SW 1271 (cell line): Measurements from ENCODE around the gene KIAA1755.

Experiments
- DNase-seq, 2 experiments: peaks; one replicate each; lab custom pipeline; 2025; lab: John Stamatoyannopoulos, UW

KIAA1755 gene

DNA sequence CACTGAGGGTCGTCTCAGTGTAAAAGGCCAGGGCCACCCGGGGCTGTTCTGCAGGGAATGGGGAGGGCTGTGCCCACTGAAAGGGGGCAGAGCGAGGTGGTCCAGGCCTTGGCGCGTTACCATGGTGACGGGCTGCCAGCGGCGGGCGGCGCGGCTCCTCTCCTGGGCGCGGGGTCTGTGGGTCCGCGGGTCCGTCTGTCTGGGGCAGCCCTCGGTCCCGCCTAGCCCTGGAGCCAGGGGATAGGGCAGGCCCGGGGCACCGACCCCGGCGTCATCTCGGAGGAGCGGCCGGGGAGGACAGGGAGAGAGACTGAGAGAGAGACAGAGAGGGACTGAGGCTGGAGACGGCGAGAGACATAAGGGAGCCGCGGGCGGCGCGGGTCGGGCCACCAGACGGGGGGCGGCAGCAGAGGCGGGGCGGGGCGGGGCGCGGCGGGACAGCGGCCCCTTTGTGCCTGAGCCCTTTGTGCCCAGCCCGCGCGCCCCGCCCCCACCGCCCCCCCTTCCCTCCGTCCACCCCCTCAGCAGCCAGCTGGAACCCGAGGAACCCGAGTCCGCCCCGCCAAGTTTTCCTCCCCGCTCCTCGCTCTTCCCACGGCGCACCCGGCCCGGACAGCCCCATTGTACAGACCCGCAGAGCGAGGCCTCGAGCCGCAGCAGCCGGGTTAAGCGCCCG, at the start of gene KIAA1755:
Gene KIAA1755, minus strand, starts transcription at position 358 of the 676 bp plus-strand sequence. Its CDS starts 235 bp downstream, at position 123.
- DNase-seq = no peak

GRCh38 chr20:38308447-38308846, 47.9 kb upstream of the KIAA1755 start:
- DNase-seq = no peak

DNA sequence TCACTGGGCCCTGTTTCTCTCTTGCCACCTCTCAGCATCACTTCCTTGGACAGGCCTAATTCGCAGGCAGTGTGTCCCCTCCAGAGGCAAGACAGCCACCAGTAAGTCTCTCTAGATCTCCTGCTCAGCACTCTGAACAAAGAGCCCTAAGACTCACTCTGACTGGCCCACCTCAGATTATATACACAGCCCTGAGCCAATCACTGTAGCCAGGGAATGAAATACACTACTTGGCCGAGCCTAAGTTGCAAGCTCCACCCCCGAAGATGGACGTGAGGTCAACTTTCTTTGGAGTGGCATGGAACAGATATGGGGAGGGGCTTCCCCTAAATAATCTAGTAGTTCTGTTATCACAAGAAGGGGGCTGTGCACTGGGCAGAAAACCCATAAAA, 47.5 kb upstream of the KIAA1755 start:
- no peak for DNase-seq

DNA sequence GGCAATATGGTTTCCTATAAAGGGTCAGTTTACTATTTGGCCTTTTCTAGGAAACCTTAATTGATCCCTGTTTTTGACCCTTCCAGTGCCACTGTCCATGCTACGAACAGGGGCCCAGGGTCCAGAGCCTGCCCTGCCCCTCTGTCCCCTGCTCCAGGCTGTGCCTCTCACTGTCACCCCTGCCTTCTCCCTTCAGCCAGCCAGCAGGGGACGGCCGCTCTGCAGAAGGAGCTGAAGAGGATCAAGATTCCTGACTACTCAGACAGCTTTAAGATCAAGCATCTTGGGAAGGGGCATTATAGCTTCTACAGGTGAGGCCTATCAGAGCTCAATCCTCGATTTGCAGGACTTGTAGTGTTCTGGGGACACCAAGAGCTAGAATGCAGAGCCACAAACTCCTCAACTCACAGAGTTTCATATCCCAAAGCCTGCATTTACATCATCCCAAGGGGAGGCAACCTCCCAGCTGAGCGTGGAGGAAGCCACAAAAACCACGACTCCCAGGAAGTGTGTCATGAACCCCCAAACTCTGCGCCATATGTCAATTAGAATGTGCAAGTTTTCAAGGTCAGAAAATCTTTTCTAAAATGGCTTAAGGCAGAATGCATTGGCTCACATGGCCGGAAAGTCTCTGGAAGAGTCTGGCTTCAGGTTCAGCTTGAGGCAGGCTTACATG, 47.0 kb upstream of the KIAA1755 start:
- no peak for DNase-seq

GRCh38 chr20:38306379-38306778, 45.8 kb upstream of the KIAA1755 start:
- DNase-seq = no peak

DNA sequence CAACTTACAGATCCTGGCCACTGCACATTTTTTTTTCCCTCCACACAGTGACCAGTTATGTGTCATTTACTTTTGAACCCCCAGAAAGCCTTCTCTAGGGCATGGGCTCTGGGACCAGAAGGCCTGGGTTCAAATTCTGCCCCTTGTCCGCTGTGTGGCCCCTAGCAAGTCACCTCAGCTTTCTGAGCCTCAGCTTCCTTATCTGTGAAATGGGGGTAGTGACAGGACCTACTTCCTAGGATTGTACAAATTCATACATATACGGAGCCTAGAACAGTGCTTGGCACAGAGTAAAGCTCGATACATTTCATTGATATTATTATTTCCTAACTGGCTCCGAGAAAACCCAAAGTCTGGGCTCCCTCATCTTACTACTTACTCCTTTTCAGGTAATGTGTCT, 45.0 kb upstream of the KIAA1755 start:
- no peak for DNase-seq

DNA sequence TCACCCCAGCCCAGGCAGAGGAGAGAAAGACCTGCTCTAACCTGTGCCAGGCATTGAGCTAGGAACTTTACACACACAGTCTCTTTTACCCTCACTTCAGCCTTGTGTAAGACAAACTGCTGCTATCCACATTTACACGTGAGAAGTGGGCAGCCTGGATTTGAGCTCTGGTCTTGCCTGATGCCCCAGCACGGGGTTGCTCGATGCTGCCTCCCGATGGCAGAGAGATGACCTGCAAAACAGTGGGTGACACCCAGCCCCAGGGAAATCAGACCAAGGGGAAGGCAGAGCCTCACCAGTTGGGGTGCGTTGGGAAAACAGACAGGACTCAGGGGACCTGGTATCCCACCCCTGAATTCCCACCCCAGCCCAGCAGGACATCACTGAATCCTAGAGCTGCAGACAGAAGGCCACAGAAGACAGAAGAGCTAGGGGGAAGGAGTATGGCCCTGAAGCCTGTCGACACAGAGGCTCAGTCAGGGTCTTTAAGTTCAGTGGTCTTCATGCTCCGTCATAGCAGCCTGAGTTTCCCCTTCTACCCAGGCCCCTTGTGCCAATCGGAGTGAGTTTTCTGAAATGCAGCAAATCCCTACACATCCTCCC, 44.4 kb upstream of the KIAA1755 start:
- peak in 1 of 2 experiments; percentile 35 for DNase-seq

DNA sequence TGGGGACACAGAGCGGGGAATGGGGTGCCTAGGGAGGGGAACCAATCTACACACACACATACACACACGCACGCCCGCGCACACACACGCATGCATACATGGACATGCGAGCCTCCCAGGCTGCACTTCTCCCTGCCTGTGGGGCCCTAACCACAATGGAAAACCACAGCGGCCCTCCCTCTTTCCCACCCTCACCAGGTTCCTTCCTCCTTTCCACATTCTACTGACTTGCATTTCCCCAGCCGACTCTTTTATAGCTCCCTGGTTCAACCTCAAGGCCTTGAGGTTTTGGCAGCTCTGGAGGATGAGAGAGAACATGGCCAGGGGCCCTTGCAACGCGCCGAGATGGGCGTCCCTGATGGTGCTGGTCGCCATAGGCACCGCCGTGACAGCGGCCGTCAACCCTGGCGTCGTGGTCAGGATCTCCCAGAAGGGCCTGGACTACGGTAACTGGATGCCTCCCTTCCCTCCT, 43.4 kb upstream of the KIAA1755 start, which contains the start of gene BPI:
Gene BPI, plus strand, starts transcription at position 249 of the 472 bp plus-strand sequence. Its CDS starts 68 bp downstream, at position 317.
- no peak for DNase-seq

DNA sequence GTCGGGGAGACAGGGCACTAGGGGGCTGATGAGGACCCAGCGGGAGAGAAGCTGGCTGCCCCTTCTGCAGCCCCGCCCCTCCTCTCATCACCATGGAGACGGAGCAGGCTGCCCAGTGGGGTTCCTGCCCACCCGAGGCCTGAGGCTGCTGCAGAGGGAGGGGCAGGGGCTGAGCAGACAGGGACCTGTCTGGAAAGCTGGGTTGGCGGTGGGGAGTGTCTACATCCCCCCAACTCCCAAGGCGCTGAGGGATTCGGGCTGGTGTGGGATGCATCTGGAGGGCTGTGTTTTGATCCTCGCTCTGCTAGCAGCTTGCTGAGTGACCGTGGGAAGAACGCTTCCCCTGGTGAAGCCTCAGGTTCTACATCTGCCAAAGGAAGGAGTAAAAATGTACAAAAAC, 42.3 kb upstream of the KIAA1755 start:
- DNase-seq = no peak

- no peak for DNase-seq
Observed at GRCh38 chr20:38301309-38301708, 40.8 kb upstream of the KIAA1755 start.

DNA sequence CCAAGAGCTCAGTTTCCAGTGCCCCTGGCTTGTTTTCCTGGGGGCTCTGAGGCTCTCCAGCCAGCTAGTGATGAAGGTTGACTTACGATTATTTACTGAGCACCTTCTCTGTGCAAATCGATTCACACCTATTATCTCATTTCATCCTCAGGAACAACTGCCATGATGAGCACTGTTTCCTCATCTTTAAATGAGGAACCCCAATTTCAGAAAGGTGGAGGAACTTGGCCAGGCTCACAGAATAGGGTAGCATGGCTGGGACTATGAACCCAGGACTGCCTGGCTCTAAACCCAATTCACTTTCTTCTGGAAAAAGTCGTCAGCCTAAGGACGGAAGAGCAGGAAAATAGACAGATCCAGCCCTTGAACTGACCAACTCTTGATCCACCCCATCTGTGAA, 39.9 kb upstream of the KIAA1755 start:
- no peak for DNase-seq

DNA sequence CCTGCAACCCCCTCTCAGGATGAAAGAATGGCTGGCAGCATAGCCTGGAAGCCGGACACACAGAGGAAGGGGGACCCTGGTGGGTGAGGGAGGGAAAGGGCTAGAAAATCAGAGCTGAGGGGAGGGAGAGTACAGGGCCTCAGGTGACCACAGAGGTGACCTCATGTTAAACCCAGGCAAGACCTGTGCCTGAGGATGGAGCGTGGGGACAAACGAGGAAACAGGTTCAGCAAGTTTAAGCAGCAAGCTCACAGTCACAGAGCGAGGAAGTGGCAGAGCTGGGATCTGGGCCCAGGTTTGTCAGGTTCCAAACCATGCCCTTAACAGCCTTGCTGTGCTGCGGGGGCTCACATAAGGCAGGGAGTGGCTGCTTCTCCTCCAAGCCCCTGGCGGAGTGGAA, 39.4 kb upstream of the KIAA1755 start:
- DNase-seq = no peak

GRCh38 chr20:38298768-38299288, 38.3 kb upstream of the KIAA1755 start:
- no peak for DNase-seq

GRCh38 chr20:38297916-38298674, 37.6 kb upstream of the KIAA1755 start:
- no peak for DNase-seq

GRCh38 chr20:38296433-38296832, 35.9 kb upstream of the KIAA1755 start:
- DNase-seq = no peak

- DNase-seq = no peak
Observed at GRCh38 chr20:38295811-38296210, 35.3 kb upstream of the KIAA1755 start.

DNA sequence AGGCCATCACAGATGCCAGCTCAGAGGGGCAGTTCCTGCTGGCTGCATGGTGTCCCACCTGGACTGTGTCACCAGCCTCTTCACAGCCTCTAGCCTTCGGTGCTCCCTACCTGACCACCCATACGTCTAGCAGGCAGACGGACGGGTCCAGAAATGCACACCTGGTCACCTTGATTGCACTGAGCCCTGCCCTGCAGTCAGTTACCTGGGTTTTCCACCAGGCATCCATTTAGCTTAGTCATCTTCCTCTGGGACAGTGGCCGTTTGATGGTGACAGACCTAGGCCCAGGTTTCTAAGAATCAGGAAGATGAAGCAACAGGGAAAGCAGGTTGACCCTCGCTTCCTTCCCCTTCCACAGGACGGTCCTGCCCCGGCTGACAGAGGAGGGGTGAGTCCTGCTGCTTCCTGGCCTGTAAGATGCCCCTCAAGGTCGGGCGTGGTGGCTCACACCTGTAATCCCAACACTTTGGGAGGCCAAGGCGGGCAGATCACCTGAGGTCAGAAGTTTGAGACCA, 33.6 kb upstream of the KIAA1755 start:
- no peak for DNase-seq

- no peak for DNase-seq
Observed at GRCh38 chr20:38293491-38294065, 33.0 kb upstream of the KIAA1755 start.

- DNase-seq = no peak
Observed at GRCh38 chr20:38291966-38292365, 31.4 kb upstream of the KIAA1755 start.

DNA sequence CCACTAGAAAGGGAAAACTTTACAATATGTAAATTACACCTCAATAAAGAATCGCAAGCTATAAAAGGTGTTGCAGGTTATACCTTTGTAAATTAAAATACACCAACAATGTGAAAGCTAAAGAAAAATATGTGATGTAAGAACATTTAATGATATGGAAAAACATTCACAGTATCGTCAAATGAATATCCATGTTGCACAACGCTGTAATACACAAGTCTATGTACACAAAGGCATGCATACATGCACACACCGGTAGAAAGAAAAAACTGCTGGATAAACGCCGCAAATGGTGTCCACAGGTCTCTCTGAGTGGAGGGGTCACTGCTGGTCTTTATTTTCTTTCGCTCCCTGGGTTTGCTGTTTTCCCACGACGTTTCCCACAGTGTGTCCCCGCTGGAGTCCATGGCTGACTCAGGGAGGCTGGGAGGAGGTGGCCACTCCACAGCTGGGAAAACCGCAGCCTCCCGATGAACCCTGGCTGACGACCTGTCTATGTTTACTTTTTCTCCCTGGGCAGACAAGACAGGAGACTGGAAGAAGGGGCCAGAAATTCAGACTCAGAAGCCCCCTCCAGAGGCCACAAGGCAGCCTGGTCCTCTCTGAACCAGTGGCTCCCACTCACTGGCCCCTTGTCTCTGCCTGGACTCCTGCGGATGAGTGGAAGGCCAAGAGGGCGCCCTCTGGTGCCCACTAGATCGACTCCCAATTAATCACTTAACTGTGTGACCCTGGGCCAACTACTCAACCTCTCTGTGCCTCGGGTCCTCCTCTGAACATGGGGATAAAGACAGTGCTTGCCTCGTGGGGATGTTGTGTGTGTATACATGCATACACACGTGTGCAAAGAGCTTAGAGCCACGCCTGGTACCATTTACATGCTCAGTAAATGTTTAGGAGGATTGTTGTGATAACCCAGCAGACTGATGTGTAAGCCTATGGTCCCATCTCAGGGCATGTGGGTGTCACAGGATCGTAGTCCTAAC, 30.6 kb upstream of the KIAA1755 start:
- DNase-seq = peak; percentile 42 to 62
